HL-60 (cell line): ENCODE results near the gene MICALL2.

Experiments used
- CTCF ChIP-seq: IDR thresholded peaks from one replicate; pipeline ENCODE4 v1.5.1; 2011; ENCODE audit warnings: low read length, control low read depth, inconsistent platforms; ENCODE audit not compliant: insufficient read depth
- GABPA ChIP-seq: IDR thresholded peaks from 2 replicates; pipeline ENCODE4 v1.6.1; 2012; ENCODE audit warnings: low read depth

- TF ChIP-seq CTCF (no peak), GABPA (no peak)
Observed at GRCh38 chr7:1487466-1487865, 28.2 kb upstream of the MICALL2 start.
